ENCODE measurements around the gene ACOT9. TPM values are rescaled to one million over a fixed set of nuclear protein-coding genes. Genes with fewer than 3 reads are reported as not detected.
A peak's percentile ranks its signal among the peaks of the same experiment; 100 is the strongest.

The ACOT9 gene
- total and polyA plus RNA-seq, 2 donors (not counting 3 experiments of a cell fraction or from before 2014, with no cell fraction given): 38.4 to 83.1 TPM

DNA sequence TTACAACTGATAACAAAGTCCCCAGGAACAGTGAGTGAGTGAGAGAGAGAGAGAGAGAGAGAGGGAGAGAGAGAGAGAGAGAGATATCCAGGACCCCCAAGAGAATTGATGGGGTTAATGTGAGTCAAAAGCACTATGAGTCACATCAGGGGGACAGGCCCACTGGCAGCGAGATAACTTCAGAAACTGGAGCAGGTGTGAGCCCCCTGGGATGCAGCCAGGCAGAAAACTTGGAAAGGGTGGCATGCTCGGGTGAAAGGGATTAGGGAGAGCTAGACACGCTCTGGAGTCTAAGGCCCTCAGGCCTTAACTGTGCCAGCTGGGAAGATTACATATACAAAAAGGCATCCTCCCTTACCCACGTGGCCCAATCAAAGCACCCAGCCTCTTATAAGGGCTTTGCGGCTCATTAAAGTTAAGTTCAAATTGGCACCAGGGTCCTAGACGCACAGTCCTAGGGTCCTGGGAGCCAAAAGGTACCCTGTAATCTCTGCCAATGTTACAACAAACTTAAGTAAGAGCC, 841 bp downstream of the ACOT9 start:
- BruUV-seq (replicated peaks): no TSS peak
- intact Hi-C loops (cut with micrococcal nuclease): loop anchor here (2.0 kb wide), 2 partner anchors 65 to 313 kb away; partner anchors contain the start of gene EIF2S3
- FAIRE-seq (peak; percentile 68), DNase-seq (ENCODE audit: low read depth, low spot score) (peak; percentile 58)
- peak overlapping the region; percentile 46 to 94 (median 90) for H3K4me3 ChIP-seq (replicated peaks in 1 of 3; ENCODE audit: insufficient read depth in 1 of 3, low read depth in 1 of 3, low read length in 3 of 3)
- H3K27ac ChIP-seq (ENCODE audit: insufficient read depth, low read depth, low read length): peak overlapping the region; percentile 94
- TF ChIP-seq, protein P1, sequence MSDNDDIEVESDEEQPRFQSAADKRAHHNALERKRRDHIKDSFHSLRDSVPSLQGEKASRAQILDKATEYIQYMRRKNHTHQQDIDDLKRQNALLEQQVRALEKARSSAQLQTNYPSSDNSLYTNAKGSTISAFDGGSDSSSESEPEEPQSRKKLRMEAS (IDR thresholded peaks at IDR 0.05; ENCODE audit: insufficient read depth, insufficient read length): no peak
- TF ChIP-seq FOS (IDR thresholded peaks at IDR 0.05; ENCODE audit: borderline replicate concordance, insufficient read depth, low read length) (no peak), POLR2AphosphoS5 (IDR thresholded peaks at IDR 0.05; ENCODE audit: insufficient read depth, low read depth, low read length) (no peak), POLR2A (IDR thresholded peaks at IDR 0.05; ENCODE audit: low read depth, low read length) (no peak)
- TF ChIP-seq, protein P2, sequence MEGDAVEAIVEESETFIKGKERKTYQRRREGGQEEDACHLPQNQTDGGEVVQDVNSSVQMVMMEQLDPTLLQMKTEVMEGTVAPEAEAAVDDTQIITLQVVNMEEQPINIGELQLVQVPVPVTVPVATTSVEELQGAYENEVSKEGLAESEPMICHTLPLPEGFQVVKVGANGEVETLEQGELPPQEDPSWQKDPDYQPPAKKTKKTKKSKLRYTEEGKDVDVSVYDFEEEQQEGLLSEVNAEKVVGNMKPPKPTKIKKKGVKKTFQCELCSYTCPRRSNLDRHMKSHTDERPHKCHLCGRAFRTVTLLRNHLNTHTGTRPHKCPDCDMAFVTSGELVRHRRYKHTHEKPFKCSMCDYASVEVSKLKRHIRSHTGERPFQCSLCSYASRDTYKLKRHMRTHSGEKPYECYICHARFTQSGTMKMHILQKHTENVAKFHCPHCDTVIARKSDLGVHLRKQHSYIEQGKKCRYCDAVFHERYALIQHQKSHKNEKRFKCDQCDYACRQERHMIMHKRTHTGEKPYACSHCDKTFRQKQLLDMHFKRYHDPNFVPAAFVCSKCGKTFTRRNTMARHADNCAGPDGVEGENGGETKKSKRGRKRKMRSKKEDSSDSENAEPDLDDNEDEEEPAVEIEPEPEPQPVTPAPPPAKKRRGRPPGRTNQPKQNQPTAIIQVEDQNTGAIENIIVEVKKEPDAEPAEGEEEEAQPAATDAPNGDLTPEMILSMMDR (IDR thresholded peaks at IDR 0.05; ENCODE audit: extremely low read depth in 1 of 2, insufficient read depth in 1 of 2, low read depth in 1 of 2, low read length in 2 of 2): no peak
- peak overlapping the region; percentile 100 for H3K9ac ChIP-seq (replicated peaks; ENCODE audit: extremely low read depth, insufficient read depth, low read length)
- H3K9me1 ChIP-seq (replicated peaks; ENCODE audit: control insufficient read depth, extremely low read depth, insufficient read depth, low read length): no peaks in the 10 kb centered on the region
- H2AFZ ChIP-seq (ENCODE audit: low read depth, low read length): no peak overlapping the region
- H4K20me1 ChIP-seq (replicated peaks; ENCODE audit: control insufficient read depth, extremely low read depth, insufficient read depth, low read length): no peaks in the 10 kb centered on the region
- peaks cover 55% of the 10 kb centered on the region for H3K79me2 ChIP-seq (ENCODE audit: control insufficient read depth, insufficient read depth, low read length)
- no peaks in the 10 kb centered on the region for H3K36me3 ChIP-seq (ENCODE audit: control insufficient read depth in 2 of 2, extremely low read depth in 1 of 2, insufficient read depth in 2 of 2, low read length in 2 of 2)
- no peaks in the 10 kb centered on the region for H3K9me3 ChIP-seq (replicated peaks; ENCODE audit: control insufficient read depth, insufficient read depth, low read length)
- peak overlapping the region; percentile 78 for H3K4me2 ChIP-seq (ENCODE audit: insufficient read depth, low read length)
- peaks cover 13% of the 10 kb centered on the region for H3K4me1 ChIP-seq (ENCODE audit: control insufficient read depth, extremely low read depth, insufficient read depth, low read length)
- dilution Hi-C loops (cut with MboI; ENCODE audit: extremely low pct_ligation_motif_present, low sequenced_read_pairs): no loop called here
- no peaks in the 10 kb centered on the region for H3K27me3 ChIP-seq (ENCODE audit: control insufficient read depth in 2 of 2, insufficient read depth in 2 of 2, low read length in 2 of 2)
- POLR2A ChIA-PET: interaction anchor here (1.9 kb wide), 1 partner anchor 41 kb away, joined by 16 read pairs; the partner anchor contains the start of gene SAT1
- CTCF ChIA-PET: interaction anchor here (1.5 to 3.8 kb wide), 3 partner anchors 39 to 312 kb away, joined by 6 to 29 read pairs (median 6); no protein-coding TSS in a partner anchor
